ELF-1 (cell line): ENCODE measurements around the gene TTC33.

ENCODE experiments used
- DNase-seq: peaks from one replicate; pipeline ENCODE4 v3.0.0-alpha.2; 2016; ENCODE audit warnings: low read depth, low spot score

TTC33 gene

DNA sequence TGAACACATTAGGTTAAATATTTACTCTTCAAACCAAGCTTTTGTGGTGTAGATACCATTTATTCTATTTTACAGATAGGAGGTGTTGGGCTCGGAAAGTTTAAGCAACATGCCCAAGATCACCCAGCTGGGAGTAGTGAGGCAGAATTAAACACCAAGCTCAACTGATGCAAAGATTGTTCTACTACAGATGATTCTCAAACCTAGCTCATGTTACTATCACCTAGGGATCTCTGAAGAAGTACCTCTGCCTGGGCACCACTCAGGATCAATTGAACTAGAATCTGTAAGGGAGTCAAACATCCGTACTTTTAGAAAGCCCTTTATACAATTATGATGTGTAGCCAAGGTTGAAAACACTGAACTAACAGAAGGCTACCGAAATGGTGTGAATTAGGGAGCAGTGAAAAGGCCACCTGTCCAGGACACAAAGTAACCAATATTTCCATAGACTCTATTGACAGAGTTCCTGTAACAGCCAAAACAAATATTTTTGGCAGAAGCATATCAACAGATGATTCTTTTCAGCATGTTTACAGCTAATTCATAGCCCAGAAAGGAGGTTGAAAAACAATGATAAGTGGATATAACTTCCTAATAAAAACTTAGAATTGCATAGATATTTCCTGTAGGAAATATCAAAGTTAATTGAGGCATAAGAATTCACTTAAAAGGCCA lies 234.5 kb downstream of the TTC33 start:
- DNase-seq = no peak

DNA sequence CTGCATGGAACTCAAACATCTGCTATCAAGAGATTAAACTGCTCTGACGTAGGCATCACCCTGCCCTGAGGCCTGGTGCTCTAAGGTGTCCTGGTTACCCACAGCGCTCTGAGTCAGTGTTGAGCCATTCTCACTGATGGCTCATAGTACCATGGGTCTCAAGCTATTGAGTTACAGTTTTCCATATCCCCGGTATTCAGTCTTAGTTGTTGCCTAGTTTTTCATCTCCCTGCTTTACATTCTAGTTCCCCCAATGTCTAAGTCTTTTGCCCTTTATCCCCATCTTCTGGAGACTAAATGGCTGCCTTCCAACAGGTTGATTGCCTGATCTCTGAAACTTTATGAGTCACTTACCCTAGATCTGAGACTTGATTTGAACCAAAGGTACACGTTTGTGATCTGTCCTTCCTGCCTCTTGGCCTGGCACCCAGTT lies 237.3 kb downstream of the TTC33 start:
- DNase-seq = no peak

DNA sequence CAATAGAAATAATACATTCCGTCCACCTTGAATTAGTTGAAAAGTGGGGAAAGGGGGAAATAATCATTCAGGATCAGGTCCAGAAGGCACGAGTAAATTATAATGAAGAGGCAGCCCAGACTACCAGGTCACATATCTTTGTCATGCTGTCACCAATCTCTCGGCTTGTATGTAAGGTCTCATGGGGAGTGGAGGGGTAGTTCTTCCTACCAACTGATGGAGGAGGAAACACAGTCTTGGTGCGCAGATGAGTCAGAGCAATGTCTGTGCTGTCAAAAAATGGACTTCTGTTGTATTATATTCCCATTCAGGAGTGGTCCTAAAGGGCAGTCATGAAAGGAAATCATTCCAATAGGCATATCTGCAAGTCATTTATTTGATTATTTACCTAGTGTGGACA lies 240.3 kb downstream of the TTC33 start:
- no peak for DNase-seq

DNA sequence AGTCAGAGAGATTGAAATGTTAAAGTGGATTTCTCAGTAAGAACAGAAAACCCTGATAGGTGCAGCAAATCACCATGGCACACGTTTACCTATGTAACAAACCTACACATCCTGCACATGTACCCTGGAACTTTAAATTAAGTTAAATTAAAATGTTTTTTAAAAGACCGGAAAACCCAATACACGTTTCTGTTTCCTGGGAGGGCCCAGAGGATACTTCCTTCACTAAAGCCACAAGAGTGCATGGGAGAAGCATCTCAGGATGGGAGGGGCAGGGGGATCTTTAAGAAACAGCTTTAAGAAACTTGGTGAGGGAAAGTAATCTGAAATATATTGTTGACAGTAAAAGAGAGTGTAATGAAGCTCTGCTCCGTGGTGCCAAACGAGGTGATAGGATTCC lies 240.8 kb downstream of the TTC33 start:
- DNase-seq = no peak

DNA sequence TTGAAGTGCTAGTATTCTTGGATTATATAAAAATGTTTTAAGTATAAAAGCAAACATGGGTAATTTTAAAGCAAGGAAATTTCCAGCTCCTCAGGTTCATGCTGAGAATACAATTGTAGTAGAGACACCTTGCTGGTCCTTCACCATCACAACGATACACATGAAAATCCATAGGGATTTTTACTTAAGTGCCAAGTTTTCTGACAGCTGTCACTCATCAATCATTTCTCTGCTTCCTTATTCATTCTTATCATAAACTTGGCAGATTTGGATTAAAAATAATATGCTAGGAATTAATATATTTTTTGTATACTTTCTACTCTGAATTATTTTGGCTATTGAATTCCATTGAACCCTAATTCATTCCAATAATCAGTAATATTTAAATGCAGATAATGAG lies 244.0 kb downstream of the TTC33 start:
- no peak for DNase-seq

DNA sequence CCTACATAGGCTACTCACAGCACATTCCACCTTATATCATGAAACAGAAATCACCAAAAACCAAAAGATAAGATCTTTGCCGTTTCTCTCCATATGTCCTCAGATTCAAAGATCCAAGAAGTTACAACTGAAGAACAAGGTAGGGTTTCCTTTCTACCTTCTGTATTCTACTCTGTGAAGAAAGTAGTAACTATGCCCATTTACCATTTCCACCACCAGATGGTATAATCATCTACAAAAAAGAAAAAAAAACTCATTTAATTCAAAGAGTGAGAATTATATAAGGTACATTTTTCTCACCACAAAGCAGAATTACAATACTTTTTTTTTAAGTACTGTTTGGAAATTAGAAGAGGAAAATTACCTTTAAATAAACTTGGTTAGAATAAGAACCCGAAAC lies 248.7 kb downstream of the TTC33 start:
- DNase-seq = no peak

DNA sequence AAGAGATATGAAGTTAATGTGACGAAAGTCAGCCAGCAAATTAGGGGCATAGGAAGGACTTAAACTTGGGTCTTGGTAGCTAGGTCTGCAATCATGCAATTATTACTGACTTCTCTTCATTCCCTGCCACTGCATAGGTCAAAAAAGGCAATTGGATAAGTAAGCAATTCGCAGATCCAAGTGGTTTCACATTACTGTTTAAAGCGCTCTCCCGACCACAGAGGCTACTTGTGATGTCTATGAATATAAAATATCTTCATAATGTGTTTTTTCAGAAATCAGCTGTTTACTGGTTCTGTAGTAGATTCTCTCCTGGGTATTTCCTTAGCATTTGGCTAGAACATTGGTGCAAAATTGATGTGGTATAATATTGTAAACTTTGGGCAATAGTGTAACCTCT lies 250.7 kb downstream of the TTC33 start:
- no peak for DNase-seq

DNA sequence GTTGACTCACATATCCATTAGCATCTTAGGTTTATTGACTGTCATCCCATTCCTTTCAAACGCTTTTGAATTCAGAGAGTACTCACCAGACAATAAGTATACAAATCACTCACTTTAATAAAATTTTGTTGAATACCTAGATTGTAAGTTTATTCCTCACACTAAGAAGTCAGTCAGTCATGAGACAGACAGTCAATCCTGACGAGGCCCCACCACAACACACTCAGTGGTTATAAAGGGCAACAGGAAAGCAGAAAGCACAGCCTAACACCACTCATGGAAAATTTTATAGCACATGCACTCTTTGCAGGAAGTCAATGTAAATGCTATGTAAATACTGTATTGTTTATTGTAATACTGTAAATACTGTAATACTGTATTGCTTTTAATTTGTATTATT lies 252.3 kb downstream of the TTC33 start:
- DNase-seq = no peak

DNA sequence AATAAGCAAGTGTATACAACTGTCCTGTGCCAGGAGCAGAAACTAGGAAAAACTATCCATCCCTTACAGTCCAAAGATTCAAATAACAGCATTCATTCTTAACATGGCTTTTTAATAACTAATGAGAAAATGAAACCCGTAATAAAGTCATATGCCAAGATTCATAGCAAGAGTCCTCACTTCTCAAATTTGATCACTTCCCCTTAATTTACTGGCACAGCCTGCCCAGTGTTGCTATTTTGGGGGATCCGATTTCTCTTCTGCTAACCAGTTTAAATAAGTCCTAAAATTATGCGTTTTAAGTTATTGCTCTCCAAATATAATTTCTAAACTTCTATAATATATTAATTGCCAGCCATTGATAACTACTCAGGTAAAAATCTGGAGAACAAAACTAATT lies 253.0 kb downstream of the TTC33 start:
- no peak for DNase-seq

DNA sequence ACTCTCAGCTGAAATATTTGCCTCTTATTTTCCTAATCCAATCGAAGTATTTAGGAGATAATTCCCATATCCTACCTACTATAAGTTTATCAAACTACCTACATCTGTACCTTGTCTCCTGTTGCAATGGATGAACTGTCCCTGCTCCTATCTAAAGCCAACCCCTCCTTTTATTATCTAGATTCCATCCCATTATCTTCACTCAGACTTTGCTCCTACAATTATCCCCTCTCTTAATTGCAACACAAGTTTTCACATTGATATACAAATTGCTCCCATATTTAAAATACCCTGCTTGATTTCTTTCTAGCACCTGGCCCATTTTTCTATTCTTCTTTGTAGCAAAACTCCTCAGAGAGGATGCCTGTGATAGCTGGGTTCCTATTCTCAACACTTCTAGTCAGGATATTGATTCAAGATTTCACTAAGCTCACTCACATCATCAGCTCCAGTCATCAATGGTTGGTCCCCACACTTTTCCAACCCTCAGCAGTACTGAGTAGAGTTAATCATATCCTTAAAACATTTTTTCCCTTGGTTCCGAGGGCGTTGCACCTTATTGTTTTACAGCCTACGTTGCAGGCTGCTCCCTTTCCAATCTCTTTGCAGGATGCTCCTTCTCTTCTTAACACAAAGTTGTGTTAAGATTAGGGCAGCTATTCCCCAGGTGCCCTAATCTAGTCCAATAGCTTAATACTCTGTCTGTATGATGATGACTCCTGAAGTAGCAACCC lies 253.9 kb downstream of the TTC33 start:
- no peak for DNase-seq

DNA sequence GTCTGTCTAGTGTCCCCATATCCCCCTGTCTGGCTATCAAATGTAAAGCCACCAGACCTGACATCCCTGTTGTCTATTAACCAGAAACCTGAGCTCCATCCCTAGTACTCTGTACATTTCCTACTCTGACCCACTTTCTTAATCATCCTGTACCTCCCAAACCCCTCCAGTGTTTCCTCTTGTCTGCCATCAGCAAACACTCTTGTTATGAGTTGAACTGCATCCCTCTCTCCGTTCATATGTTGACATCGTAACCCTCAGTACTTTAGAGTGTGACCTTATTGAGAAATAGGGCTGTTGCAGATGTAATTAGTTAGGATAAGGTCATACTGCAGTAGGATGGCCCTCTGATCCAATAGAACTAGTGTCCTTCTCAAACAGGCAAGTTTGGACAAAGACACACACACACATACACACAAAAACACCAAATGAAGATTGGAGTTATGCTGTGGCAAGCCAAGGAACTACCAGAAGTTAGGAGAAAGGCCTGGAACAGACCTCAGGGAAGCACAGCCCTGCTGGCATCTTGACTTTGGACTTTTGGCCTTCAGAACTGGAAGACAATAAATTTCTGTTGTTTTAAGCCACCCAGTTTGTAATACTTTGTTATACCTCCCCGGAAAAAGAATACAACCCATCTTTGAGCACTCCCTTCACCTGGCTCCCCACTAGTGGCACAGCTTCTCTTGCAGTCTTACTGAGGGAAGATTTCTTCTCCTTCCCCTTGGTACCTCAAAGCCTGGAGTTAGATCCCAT lies 256.1 kb downstream of the TTC33 start:
- no peak for DNase-seq

DNA sequence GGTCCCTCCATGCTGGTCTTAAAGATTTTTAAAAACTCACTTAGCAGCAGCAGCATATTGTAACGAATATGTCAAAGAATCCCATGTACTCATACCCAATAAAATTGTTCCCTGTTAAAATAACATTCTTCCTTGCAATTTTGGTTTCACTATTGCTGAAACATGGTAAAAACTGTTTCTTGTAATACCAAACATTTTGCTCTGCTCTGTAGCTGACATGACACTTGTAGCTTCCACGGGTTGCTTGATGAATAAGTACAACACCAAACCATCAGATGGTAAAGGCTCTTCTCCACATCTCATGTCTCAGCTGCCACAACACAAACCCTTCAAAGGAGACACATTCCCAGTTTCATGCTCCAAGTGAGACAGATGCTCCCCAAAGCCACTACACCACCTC lies 256.8 kb downstream of the TTC33 start:
- DNase-seq = no peak

DNA sequence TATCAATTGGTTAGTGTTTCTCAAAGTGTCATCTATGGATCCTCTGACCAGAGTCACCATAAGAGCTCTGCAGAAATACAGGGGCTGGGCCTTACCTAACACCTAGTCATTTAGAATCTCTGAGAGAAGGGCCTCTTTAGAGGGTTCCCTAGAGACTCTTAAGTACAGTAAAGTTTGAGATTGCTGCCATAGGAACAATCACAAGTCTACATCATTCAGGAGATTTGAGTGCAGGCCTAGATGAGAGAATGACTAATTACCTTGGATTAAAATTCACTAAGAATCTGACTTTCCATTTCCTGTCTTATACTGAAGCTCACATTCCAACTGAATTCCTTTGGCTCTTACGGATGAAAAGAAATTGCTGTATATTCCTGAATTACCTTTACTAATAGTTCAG lies 258.2 kb downstream of the TTC33 start:
- no peak for DNase-seq

DNA sequence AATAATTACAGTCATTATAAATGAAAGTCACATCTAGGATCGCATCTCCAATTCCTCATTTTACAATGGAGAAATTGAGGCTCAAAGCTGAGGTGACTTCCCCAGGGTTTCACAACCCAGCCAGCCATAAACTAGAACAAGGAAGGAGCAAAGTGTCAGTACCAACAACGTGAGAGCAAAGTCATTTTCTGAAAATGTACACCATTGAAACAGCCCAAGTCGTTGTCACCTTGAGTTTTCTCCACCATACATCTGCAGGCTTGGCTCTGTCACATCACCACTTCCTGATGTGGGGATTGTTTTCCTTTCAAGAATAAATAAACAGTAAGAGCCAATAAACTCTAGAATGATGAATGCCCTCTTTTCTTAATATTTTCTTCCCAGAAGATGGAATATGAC lies 260.5 kb downstream of the TTC33 start:
- no peak for DNase-seq

DNA sequence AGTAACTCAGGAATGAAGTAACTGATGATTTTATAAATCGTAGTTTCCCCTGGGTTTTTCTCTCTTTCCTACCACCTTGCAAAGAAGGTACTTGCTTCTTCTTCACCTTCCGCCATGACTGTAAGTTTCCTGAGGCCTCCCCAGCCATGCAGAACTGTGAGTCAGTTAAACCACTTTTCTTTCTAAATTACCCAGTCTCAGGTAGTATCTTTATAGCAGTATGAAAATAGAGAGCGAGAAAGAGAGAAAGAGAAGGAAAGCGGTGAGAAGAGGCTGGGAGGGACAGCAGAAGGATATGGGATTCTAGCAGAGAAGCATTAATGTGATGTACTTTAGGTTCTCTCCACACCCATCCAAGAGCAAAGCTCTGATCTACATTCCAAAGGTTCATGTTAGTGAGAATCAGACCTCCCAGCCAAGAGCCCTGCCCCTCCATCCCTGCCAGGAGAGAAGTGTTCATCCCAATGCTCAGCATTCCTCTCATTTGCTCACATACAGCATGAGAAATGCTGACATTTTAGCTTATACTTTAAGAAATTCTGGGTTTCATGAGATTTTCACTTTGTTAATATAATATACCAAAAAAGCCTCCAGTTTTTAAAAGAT lies 261.0 kb downstream of the TTC33 start:
- DNase-seq = no peak

DNA sequence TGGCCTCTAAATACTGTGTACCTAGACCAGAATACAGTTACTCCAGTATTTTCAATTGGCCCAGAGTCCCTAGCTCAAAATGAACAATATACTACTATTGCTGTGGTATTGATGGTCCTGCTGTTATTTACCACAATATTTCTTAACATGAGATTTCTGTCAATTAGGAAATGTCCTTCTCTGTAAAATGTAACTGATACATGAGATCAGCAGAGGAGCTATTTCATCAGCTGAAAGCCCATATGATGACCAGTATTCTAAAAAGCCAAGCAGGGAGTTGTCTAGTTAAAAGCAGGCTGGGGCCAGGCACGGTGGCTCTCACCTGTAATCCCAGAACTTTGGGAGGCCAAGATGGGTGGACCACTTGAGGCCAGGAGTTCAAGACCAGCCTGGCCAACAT lies 263.7 kb downstream of the TTC33 start:
- no peak for DNase-seq

DNA sequence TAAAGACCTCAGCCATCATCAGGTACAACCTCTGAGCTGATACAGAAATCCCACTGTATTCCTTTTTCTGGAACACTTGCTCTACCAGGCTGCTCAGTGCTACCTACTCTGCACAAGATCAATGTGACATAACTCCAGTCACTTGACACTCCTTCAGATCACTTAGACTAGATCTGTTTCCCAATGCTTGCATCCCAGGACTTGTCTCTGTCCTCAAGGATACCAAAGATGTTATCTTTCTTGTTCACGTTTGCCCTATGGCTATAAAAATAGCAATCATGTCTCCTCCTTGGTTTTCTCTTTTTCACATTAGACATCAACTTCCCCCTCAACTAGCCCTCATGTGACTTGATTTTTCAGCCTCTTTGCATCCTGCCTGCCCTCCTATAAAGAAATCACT lies 264.1 kb downstream of the TTC33 start:
- no peak for DNase-seq

DNA sequence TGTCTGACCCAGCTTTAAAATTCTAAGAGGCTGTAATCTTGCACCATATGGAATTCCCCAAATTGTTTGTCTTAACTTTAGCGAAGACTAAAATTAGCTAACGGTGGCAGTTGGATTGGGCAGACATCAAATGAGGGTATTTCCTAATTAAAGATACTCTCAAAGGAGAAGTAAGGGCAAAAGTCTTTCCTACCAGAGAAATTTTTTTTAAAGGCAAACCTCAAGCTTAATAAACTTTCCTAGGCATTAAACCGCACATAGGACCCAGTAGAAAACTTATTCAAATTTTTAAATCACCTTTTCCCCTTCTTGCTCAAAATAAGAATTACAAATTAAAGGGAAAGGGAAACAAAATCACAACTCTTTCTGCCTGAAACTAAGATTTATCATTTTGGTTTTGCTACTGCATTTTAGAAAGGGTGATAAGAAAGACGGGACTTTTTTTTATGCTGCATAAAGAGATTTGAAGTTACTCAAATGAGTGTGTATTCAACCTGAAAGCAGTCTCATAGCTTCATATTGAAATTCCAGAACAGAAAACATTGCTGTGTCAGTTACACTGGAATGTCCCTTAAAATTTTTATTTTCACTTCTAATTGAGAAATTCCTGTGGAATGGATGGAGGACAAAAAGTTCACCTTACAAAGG lies 265.2 kb downstream of the TTC33 start:
- DNase-seq = no peak

DNA sequence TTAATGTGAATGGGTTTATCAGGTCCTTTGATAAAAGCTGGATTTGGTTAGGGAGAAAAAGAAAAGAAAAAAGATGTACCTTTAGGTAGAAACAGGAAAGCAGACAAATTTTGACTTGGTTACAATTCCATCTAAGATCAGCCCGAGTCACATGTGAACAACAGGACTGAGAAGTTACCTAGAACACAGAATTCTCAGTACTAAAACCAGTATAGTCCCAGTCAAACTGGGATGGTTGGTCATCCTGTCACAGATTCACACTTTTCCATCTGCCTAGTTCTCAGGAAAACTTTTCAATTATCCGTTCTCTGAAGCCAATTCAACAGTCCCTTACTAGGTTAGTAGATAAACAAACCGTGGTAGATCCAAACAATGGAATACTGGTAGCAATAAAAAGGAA lies 266.3 kb downstream of the TTC33 start:
- DNase-seq = no peak

DNA sequence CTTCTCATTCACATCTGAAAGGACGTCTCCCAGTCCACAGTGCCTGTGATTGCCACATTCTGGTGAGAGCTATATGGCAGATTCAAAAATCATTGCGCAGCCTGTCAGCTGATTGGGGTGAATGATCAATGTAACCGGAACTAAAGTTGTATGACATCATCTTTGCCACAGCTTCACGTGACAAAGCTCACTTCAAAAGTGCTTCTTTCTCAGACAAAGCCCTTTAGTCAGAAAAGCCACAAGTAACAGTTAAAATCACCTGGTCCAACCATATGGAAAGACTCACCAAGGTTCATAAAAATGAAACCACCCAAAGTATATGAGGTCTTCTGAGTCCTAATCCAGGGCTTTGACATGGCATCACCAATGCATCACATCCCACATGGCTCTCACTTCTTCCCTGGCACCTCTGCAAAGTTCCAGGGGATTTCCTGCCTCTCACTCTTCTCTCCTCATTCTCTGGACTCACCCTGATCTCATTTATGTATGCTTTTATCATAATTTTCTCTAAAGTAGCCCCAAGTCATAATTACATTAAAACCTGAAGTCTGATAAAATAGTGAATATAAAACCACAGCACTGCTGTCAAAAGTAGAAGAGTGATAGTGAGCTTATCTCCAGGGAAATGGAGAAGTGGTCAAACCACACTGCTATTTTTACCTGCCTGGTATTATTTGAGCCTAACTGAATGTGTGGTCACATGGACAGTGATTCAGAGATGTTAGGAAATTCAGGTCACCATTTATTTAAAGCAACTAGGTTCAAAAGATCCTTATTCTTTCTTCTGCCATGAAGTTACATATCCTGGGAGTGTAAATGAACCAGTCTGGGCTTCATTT lies 269.1 kb downstream of the TTC33 start:
- DNase-seq = no peak
